Activated naive CD8-positive, alpha-beta T cell treated with anti-CD3 and anti-CD28 coated beads, Interleukin-2, amount 50 U/mL, for 24 hours (primary cell): ENCODE measurements around the gene PLG.
"Not testable (repeated sequence)": the region's sequence is repeated elsewhere in the genome, so short reads cannot be mapped to it uniquely, and the experiment has no call there.

ENCODE experiments used
- ATAC-seq: fragments of 150-1000 bp; cut with Tn5 transposase; one replicate; pipeline ENCODE4 v1.10.0; 2021
- DNase-seq: peaks from one replicate; pipeline ENCODE4 v3.0.0; 2021
- H3K27ac Mint-ChIP-seq: one replicate; pipeline ENCODE4 v1.8.0; 2021; ENCODE audit warnings: mild to moderate bottlenecking, mixed read lengths
- H3K27me3 Mint-ChIP-seq: one replicate; pipeline ENCODE4 v1.8.0; 2021; ENCODE audit warnings: mixed read lengths
- H3K36me3 Mint-ChIP-seq: one replicate; pipeline ENCODE4 v1.8.0; 2021; ENCODE audit warnings: low read depth, mixed read lengths
- H3K4me1 Mint-ChIP-seq: one replicate; pipeline ENCODE4 v1.8.0; 2021; ENCODE audit warnings: mixed read lengths
- H3K4me3 Mint-ChIP-seq: one replicate; pipeline ENCODE4 v1.8.0; 2021; ENCODE audit warnings: mild to moderate bottlenecking, moderate library complexity, mixed read lengths
- H3K9me3 Mint-ChIP-seq: one replicate; pipeline ENCODE4 v1.8.0; 2021; ENCODE audit warnings: mixed read lengths

PLG gene

DNA sequence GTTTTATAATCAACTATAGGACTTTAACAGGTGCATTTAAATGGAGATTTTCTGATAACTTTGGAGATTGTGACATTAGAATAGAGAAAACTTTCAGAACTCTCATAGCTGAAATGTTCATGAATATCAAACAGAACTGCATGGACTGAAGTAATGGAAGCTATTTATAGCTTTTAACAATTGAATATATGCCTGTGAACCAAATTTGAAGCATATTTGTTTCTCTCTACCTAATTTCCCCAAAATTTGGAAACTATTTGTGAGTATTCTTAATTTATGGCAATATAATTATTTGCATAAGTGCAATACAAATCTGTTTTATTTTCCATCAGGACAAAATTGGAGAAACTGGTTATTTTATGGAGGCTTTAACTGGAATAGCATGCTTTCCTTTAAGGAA lies 96.6 kb downstream of the PLG start:
- DNase-seq (no peak), ATAC-seq (no peak)
- H3K4me3 Mint-ChIP-seq: no peak overlapping the region
- H3K4me1 Mint-ChIP-seq: no peaks in the 10 kb centered on the region
- no peaks in the 10 kb centered on the region for H3K27me3 Mint-ChIP-seq
- H3K27ac Mint-ChIP-seq: no peak overlapping the region
- H3K36me3 Mint-ChIP-seq: no peaks in the 10 kb centered on the region
- peaks cover 14% of the 10 kb centered on the region for H3K9me3 Mint-ChIP-seq

GRCh38 chr6:160799801-160800506 lies 97.9 kb downstream of the PLG start:
- Mint-ChIP-seq H3K36me3 (no peaks in the 10 kb centered on the region), H3K27me3 (peaks cover 2% of the 10 kb centered on the region), H3K4me1 (no peaks in the 10 kb centered on the region), H3K9me3 (peaks cover 14% of the 10 kb centered on the region), H3K27ac (no peak overlapping the region), H3K4me3 (no peak overlapping the region)
- no peak for DNase-seq
- no peak for ATAC-seq

- Mint-ChIP-seq H3K4me3 (no peak overlapping the region), H3K27me3 (peaks cover 2% of the 10 kb centered on the region), H3K36me3 (no peaks in the 10 kb centered on the region), H3K9me3 (peaks cover 14% of the 10 kb centered on the region), H3K27ac (no peak overlapping the region), H3K4me1 (no peaks in the 10 kb centered on the region)
- ATAC-seq (no peak), DNase-seq (no peak)
Measured at GRCh38 chr6:160801418-160801817, 99.4 kb downstream of the PLG start.

DNA sequence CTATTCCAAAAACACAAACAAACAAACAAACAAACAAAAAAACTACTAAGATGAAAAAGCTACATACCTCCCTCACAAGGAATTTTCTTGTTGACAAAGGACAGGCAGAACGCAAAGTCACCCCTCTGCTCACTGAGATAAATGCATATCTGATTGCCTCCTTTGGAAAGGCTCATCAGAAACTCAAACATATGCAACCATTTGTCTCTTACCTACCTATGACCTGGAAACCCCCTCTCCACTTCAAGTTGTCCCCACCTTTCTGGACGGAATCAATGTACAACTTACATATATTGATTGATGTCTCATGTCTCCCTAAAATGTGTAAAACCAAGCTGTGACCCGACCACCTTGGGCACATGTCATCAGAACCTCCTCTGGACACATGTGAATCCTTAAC lies 100.0 kb downstream of the PLG start:
- H3K27me3 Mint-ChIP-seq, H3K36me3 Mint-ChIP-seq, H3K4me1 Mint-ChIP-seq, DNase-seq, H3K4me3 Mint-ChIP-seq, H3K27ac Mint-ChIP-seq, ATAC-seq: not testable (repeated sequence)
- H3K9me3 Mint-ChIP-seq: peaks cover 14% of the 10 kb centered on the region
